ENCODE results near the gene PELI3.
"Not testable (repeated sequence)": the region's sequence is repeated elsewhere in the genome, so short reads cannot be mapped to it uniquely, and the experiment has no call there.

Gene PELI3

GRCh38 chr11:66466225-66467033 is at the start of gene PELI3:
TSS of gene PELI3 (plus strand) at chr11:66466905. CDS start at chr11:66468129, 1,224 bp downstream.
- DNase-seq: peak; percentile 55

- no peak for DNase-seq
Measured at GRCh38 chr11:66417000-66417399, 49.7 kb upstream of the PELI3 start.

GRCh38 chr11:66418168-66418985 is 48.3 kb upstream of the PELI3 start:
- DNase-seq: no peak

GRCh38 chr11:66418986-66419308 is 47.8 kb upstream of the PELI3 start:
- DNase-seq: no peak

GRCh38 chr11:66419825-66420224 is 46.9 kb upstream of the PELI3 start:
- DNase-seq: no peak

- no peak for DNase-seq
Measured at GRCh38 chr11:66420671-66421476, 45.8 kb upstream of the PELI3 start, which contains the start of gene NPAS4. TSS of gene NPAS4 (plus strand) at chr11:66421035. CDS start at chr11:66421180, 145 bp downstream.

- no peak for DNase-seq
Measured at GRCh38 chr11:66421492-66422205, 45.1 kb upstream of the PELI3 start.

GRCh38 chr11:66426314-66426713 is 40.4 kb upstream of the PELI3 start:
- no peak for DNase-seq

- DNase-seq: no peak
Measured at GRCh38 chr11:66428933-66429332, 37.8 kb upstream of the PELI3 start.

- DNase-seq: peak; percentile 33
Measured at GRCh38 chr11:66429983-66430602, 36.6 kb upstream of the PELI3 start.

GRCh38 chr11:66431287-66431686 is 35.4 kb upstream of the PELI3 start:
- not testable (repeated sequence) for DNase-seq

- not testable (repeated sequence) for DNase-seq
Measured at GRCh38 chr11:66431871-66432329, 34.8 kb upstream of the PELI3 start.

GRCh38 chr11:66432597-66432996 is 34.1 kb upstream of the PELI3 start:
- no peak for DNase-seq

- no peak for DNase-seq
Measured at GRCh38 chr11:66437979-66438503, 28.7 kb upstream of the PELI3 start.

- peak; percentile 96 for DNase-seq
Measured at GRCh38 chr11:66438504-66439466, 27.9 kb upstream of the PELI3 start, which contains the start of gene MRPL11. TSS of gene MRPL11 (minus strand) at chr11:66438848. CDS start at chr11:66438754, 94 bp downstream.

- not testable (repeated sequence) for DNase-seq
Measured at GRCh38 chr11:66440101-66440939, 26.4 kb upstream of the PELI3 start.

- DNase-seq: not testable (repeated sequence)
Measured at GRCh38 chr11:66440940-66441282, 25.8 kb upstream of the PELI3 start.

- DNase-seq: no peak
Measured at GRCh38 chr11:66443602-66444001, 23.1 kb upstream of the PELI3 start.

GRCh38 chr11:66447012-66447411 is 19.7 kb upstream of the PELI3 start:
- DNase-seq: no peak

All from NCI-H1417 treated with DMSO at 0.1 percent for 48 hours (cell line).